Measurements from ENCODE around the gene LILRB5. TPM values are rescaled to one million over a fixed set of nuclear protein-coding genes. Genes with fewer than 3 reads are reported as not detected.
"Not testable (repeated sequence)": the region's sequence is repeated elsewhere in the genome, so short reads cannot be mapped to it uniquely, and the experiment has no call there.

Gene LILRB5
- total RNA-seq, 2 experiments from 2014 or later = not detected

DNA sequence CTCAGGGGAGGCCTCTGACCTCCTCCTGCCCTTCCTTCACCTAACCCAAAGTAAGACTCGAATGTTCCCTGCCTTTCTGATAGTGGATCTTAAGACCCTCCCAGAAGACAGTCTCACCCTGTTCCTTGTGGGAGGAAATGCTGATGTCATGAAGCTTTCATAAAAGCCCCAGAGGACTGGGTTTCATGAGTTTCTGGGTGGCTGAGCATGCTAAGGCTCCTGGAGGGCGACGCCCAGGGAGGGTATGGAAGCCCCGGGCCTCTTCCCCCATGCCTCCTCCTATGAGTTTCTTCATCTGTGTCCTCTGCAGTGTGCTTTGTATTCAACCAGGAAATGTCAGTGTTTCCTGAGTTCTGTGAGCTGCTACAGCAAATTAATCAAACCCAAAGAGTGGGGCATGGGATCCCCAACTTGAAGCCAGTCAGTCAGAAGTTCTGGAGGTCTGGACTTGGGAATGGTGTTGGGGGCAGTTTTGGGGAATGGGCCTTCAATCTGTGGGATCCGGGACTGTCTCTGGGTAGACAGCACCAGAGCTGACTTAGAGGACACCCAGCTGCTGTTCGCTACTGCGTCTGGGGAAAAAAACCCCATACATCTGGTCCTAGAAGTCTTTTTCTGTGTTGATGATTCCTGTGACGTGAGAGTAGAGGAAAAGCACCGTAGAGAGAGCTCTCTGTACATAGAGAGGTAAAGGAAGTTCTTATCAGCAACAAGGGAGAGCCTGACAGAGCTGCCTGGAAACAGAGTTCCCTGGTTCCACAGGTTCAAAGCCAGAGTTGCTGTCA lies 25.8 kb upstream of the LILRB5 start:
- Mint-ChIP-seq H3K4me3 (no peak overlapping the region), H3K27me3 (peaks cover 45% of the 10 kb centered on the region), H3K27ac (no peak overlapping the region), H3K4me1 (ENCODE audit: low read depth) (no peaks in the 10 kb centered on the region), H3K36me3 (no peaks in the 10 kb centered on the region), H3K9me3 (no peaks in the 10 kb centered on the region)
- DNase-seq = no peak
- ChIA-PET CTCF (no interaction called here), POLR2A (no interaction called here)
- intact Hi-C loops (cut with micrococcal nuclease) = no loop called here

DNA sequence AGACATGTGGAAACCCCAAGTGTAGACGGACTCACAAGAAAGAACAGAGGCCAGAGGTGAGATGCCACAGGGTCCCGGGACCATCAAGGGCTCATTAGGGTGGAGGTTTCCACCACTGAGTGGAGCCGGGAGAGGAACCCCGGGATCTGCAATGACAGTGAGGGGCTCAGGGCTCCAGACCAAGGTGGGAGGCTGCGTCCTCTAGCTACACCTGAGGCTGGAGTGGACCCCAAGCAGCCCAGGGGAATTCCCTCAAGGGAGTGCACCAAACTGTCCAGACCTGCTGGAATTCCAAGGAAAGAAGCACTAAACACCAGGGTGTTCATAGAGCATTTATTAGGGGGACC lies 24.6 kb upstream of the LILRB5 start:
- intact Hi-C loops (cut with micrococcal nuclease); DNase-seq; H3K4me1 Mint-ChIP-seq (ENCODE audit: low read depth); CTCF ChIA-PET; H3K27ac Mint-ChIP-seq; H3K9me3 Mint-ChIP-seq; POLR2A ChIA-PET; H3K36me3 Mint-ChIP-seq; H3K4me3 Mint-ChIP-seq: not testable (repeated sequence)
- peaks cover 43% of the 10 kb centered on the region for H3K27me3 Mint-ChIP-seq

DNA sequence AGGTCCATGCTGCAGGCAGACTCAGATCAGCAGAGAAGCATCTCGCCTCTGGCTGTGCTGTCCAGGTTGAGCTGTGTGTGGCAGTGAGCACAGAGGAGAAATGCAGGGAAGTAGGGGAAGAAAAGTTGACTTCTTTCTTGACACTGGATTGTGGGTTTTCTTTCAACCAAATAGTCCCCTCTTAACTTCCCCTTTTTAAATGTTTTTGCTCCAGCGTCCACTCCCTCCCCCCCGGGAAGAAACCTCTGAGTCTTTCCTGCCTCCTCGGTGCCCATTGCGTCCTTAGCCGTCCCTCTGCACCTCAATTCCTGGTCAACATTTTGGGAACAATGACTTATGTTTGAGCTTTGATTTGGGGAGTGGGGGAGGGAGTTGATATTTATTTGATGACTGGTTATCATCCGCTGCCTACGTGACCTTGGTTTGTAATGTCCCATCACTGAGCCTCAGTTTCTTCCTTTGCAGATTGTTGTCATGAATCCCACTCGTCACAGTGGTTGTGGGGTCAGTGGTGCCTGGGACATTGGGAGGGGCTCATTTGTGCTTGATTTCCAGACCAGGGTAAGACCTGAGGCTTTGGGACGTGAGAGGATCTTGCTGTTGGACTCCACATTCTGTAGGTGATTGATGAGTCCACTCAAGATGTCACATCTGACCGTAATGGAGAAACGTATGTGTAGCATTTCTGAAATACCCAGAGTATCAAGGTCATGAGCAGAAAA lies 24.1 kb upstream of the LILRB5 start, which contains the start of gene LILRB2:
Gene LILRB2, minus strand, starts transcription at position 104 of the 722 bp plus-strand sequence. CDS start 614 bp downstream, outside the sequence.
- no peaks in the 10 kb centered on the region for H3K9me3 Mint-ChIP-seq
- H3K27ac Mint-ChIP-seq = no peak within 1 kb of the TSS
- no peak within 1 kb of the TSS for H3K4me3 Mint-ChIP-seq
- POLR2A ChIA-PET = no interaction called here
- intact Hi-C loops (cut with micrococcal nuclease) = no loop called here
- H3K27me3 Mint-ChIP-seq = peaks cover 47% of the 10 kb centered on the region
- CTCF ChIA-PET = no interaction called here
- H3K4me1 Mint-ChIP-seq (ENCODE audit: low read depth) = no peaks in the 10 kb centered on the region
- no peak for DNase-seq
- H3K36me3 Mint-ChIP-seq = no peaks in the 10 kb centered on the region

DNA sequence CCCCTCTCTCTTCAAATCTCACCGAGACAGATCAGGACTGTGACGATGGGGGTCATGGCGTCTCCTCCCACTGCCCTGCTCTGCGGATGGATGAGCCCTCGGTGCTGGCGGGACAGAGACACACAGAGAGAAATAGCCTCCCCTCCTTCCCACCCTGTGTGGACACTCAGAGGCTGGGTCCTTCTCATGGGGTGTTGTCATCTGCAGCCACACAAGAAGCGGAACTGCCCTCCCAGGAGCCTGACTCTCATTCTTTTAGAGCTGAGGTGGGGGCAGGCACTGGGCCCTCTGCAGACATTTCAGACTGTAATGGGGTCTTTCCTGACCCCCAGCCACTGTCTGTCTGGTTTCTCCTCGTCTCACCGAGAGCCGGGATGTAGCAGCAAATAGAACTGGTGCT lies 23.4 kb upstream of the LILRB5 start:
- intact Hi-C loops (cut with micrococcal nuclease); POLR2A ChIA-PET: not testable (repeated sequence)
- CTCF ChIA-PET = interaction anchor here (0.9 kb wide), 1 partner anchor 14 kb away, joined by 4 read pairs; no protein-coding TSS in a partner anchor

DNA sequence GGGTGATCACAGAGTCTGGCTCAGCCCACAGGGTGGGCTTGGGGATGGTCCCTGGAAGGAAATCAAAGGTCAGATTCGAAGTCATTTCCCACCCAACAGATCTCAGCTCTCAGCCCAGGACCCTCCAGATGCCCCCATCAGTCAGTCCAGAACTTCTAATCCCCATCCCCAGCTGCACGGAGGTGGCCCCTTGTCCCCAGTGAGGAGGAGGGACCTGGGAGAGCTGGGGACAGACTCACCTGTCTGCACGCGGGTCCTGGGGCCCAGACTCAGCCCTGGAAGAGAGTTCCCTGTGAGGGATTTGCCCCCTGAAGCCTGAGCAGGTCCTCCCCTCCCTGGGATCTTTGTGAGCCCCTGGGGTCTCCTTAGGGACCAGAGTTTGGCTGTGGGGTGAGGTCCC lies 23.0 kb upstream of the LILRB5 start:
- H3K36me3 Mint-ChIP-seq; POLR2A ChIA-PET; DNase-seq; H3K9me3 Mint-ChIP-seq; H3K27ac Mint-ChIP-seq; H3K4me3 Mint-ChIP-seq; intact Hi-C loops (cut with micrococcal nuclease); H3K4me1 Mint-ChIP-seq (ENCODE audit: low read depth): not testable (repeated sequence)
- CTCF ChIA-PET = interaction anchor here (0.9 kb wide), 1 partner anchor 14 kb away, joined by 4 read pairs; no protein-coding TSS in a partner anchor
- peaks cover 50% of the 10 kb centered on the region for H3K27me3 Mint-ChIP-seq

More for the DNA sequence above, 23.4 kb upstream of the LILRB5 start:
- H3K4me3 Mint-ChIP-seq; H3K9me3 Mint-ChIP-seq; H3K4me1 Mint-ChIP-seq (ENCODE audit: low read depth); DNase-seq; H3K27ac Mint-ChIP-seq; H3K36me3 Mint-ChIP-seq: not testable (repeated sequence)
- H3K27me3 Mint-ChIP-seq = peaks cover 48% of the 10 kb centered on the region

DNA sequence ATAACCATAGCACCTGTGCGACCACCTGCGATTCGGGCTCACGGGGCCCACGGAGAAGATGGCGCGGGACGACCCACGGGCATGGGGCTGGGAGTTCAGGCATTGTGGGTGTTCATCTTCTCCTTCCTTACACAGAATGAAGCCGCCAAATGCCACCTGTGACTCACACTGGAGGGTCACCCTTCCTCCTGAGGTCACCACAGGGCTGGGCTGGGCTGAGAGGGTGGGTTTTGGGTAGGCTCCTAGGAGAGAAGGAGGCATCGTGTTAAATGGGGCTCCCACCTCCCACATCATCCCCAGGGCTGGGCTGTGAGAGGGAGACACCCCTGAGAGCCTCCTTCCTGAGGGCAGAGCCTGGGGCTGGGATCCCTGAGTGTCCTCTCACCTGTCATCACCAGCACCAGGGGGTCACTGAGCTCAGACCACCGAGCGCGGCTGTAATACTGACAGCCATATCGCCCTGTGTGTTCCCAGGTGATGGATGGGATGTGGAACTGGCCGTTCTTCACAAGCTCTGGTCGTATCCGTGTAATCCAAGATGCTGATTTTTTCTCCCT lies 22.4 kb upstream of the LILRB5 start:
- Mint-ChIP-seq H3K36me3 (no peaks in the 10 kb centered on the region), H3K27ac (no peak overlapping the region), H3K4me1 (ENCODE audit: low read depth) (peaks cover 1% of the 10 kb centered on the region), H3K27me3 (peaks cover 50% of the 10 kb centered on the region), H3K4me3 (no peak overlapping the region), H3K9me3 (no peaks in the 10 kb centered on the region)
- no peak for DNase-seq
- CTCF ChIA-PET = interaction anchor here (0.9 kb wide), 1 partner anchor 14 kb away, joined by 4 read pairs; no protein-coding TSS in a partner anchor
- POLR2A ChIA-PET = no interaction called here
- intact Hi-C loops (cut with micrococcal nuclease) = no loop called here

DNA sequence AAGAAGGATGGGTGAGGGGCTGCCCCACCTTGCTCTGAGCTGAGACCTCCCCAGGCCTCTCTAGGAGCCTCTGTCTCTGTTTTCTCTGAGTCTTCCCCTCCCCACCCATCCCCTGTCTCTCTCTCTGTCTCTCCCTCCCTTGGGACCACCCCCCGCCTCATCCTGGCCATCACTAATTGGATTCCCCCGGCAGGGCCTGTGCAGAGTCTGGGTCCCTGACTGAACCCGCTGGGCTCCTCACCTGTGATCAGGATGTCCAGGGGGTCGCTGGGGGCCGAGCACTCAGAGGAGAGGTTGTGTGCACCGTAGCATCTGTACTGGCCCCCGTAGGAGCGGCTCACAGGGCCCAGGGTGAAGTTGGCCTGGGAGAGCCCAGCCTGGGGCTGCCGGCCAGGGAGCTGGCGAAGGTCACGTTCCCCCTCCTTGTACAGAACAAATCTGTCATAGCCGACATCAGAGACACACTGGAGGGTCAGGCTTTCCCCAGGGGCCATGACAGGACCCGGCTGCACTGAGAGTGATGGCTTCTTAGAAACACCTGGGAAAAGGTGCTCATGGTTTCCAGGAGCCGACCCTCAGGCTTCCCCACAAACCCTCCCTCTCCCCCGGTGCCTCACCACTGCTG lies 21.6 kb upstream of the LILRB5 start:
- H3K9me3 Mint-ChIP-seq; H3K4me3 Mint-ChIP-seq; POLR2A ChIA-PET; H3K27ac Mint-ChIP-seq; DNase-seq; H3K4me1 Mint-ChIP-seq (ENCODE audit: low read depth); H3K36me3 Mint-ChIP-seq; intact Hi-C loops (cut with micrococcal nuclease): not testable (repeated sequence)
- CTCF ChIA-PET = interaction anchor here (1.1 kb wide), 1 partner anchor 12 kb away, joined by 3 read pairs; no protein-coding TSS in a partner anchor
- H3K27me3 Mint-ChIP-seq = peaks cover 50% of the 10 kb centered on the region

DNA sequence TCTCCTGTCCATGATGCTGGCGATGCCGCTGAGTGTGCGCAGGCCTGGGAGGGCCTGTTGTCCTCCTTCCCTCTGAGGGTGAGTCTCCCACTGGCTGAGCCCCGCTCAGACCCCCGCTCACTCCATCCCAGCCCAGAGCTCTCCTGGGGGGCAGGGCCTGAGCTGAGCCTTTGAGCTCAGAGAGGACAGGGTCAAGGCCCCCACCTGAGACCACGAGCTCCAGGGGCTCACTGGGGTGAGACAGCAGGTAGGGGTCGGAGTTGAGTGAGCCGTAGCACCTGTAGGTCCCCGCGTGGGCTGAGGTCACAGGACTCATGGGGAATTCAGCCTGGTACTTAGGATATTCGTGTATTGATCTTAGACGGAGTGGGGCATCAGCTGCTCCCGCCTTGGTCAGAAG lies 21.0 kb upstream of the LILRB5 start:
- H3K9me3 Mint-ChIP-seq; H3K36me3 Mint-ChIP-seq; H3K4me3 Mint-ChIP-seq; POLR2A ChIA-PET; DNase-seq; intact Hi-C loops (cut with micrococcal nuclease); H3K27ac Mint-ChIP-seq: not testable (repeated sequence)
- H3K27me3 Mint-ChIP-seq = peaks cover 50% of the 10 kb centered on the region
- peaks cover 11% of the 10 kb centered on the region for H3K4me1 Mint-ChIP-seq (ENCODE audit: low read depth)
- CTCF ChIA-PET = interaction anchor here (1.1 kb wide), 1 partner anchor 12 kb away, joined by 3 read pairs; no protein-coding TSS in a partner anchor

DNA sequence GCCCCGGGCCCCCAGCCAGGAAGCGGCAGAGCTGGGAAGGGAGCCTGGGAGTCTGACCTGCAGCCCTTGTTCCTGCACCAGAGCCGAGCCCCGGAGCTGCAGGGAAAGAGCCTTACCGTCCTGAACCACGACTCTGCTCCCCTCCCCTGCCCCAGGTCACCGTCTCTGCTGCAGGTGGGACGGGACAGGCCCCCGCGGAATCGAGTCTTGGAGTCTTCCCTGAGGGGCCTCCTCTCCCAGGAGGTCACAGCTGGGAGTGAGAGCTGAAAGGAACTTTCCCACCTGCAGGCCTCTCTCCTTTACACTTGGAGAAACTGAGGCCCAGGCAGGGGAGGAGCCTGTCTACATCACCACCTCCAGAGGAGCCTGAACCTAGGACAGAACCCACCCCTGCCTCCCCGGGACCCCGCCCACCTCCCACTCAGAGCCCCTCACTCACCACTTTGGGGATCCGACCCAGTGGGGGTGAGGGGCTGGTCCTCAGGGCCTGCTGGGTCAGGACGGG lies 20.1 kb upstream of the LILRB5 start:
- Mint-ChIP-seq H3K27me3 (peaks cover 46% of the 10 kb centered on the region), H3K4me1 (ENCODE audit: low read depth) (peaks cover 11% of the 10 kb centered on the region)
- DNase-seq; H3K4me3 Mint-ChIP-seq; H3K27ac Mint-ChIP-seq; H3K36me3 Mint-ChIP-seq; POLR2A ChIA-PET; H3K9me3 Mint-ChIP-seq; intact Hi-C loops (cut with micrococcal nuclease); CTCF ChIA-PET: not testable (repeated sequence)

DNA sequence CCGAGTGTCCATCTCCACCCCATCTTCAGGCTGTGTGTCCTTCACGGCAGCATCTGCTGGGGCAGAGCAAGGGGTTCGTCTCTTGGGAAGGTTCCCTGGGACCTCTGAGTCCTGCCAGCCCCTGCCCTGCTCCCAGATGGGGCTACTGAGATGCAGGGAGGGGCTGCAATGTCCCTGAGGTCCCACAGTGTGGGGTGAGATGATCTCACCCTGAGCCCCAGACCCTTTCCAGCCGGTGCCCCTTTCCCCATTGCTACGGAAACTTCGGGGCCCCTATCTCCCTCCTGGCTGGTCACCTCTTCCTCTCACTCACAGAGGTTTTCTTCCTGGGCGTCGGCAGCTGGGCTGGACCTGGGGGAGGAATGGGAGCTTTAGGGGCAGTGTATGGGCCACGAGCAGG lies 18.9 kb upstream of the LILRB5 start:
- H3K27me3 Mint-ChIP-seq = peaks cover 36% of the 10 kb centered on the region
- no peaks in the 10 kb centered on the region for H3K9me3 Mint-ChIP-seq
- H3K4me1 Mint-ChIP-seq (ENCODE audit: low read depth) = peaks cover 11% of the 10 kb centered on the region
- H3K27ac Mint-ChIP-seq = no peak overlapping the region
- intact Hi-C loops (cut with micrococcal nuclease) = no loop called here
- ChIA-PET POLR2A (no interaction called here), CTCF (no interaction called here)
- no peaks in the 10 kb centered on the region for H3K36me3 Mint-ChIP-seq
- DNase-seq = no peak
- no peak overlapping the region for H3K4me3 Mint-ChIP-seq

DNA sequence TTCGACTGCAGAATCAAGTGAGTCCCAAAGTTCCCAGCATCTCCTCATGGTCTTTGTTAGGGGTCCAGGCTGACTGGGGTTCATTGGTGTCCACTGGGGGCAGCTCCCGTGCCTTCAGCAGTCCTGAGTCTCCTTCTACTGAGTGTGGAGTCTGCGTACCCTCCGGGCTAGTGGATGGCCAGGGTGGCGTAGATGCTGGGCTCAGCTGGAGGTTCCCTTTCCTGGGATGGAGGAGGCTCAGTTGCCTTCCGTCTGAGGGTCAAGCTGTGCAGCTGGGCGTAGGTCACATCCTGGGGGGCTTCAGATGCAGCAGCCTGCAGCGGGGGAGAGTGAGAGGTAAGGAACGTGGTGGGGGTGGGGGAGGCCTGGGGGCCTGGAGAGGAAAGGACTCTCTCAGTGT lies 17.4 kb upstream of the LILRB5 start:
- POLR2A ChIA-PET; CTCF ChIA-PET; DNase-seq; H3K27ac Mint-ChIP-seq; H3K36me3 Mint-ChIP-seq; intact Hi-C loops (cut with micrococcal nuclease); H3K4me3 Mint-ChIP-seq; H3K9me3 Mint-ChIP-seq: not testable (repeated sequence)
- H3K4me1 Mint-ChIP-seq (ENCODE audit: low read depth) = peaks cover 11% of the 10 kb centered on the region
- peaks cover 30% of the 10 kb centered on the region for H3K27me3 Mint-ChIP-seq

DNA sequence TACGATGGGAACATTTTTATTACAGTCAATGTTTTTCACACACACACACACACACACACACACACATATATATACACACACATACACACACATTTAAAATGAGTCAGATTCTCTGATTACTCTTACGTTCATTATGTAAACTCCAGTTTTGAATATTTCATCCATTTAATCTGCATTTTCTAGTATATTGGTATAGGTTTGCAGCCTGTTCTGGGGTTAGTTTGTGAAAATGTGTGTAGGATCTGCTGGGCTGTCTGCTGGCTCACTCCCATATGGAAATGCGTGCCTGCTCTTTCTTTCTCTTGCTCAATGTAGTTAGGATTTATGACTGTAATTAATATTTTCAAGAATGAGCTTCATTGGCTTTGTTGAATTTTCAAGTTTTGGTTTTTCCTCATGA lies 16.7 kb upstream of the LILRB5 start:
- Mint-ChIP-seq H3K4me3 (no peak overlapping the region), H3K36me3 (no peaks in the 10 kb centered on the region), H3K4me1 (ENCODE audit: low read depth) (peaks cover 11% of the 10 kb centered on the region), H3K27ac (no peak overlapping the region), H3K9me3 (no peaks in the 10 kb centered on the region), H3K27me3 (peaks cover 26% of the 10 kb centered on the region)
- intact Hi-C loops (cut with micrococcal nuclease) = no loop called here
- POLR2A ChIA-PET = no interaction called here
- no peak for DNase-seq
- CTCF ChIA-PET = no interaction called here

Data from activated CD4-positive, alpha-beta memory T cell treated with anti-CD3 and anti-CD28 coated beads for 36 hours (primary cell).